GM12878 (cell line): ENCODE measurements around the gene ADAP1. TPM values are rescaled to one million over a fixed set of nuclear protein-coding genes. Genes with fewer than 3 reads are reported as not detected.

Experiments
- ATAC-seq: fragments of 200-7000 bp; cut with Tn5 transposase; 3 replicates; pipeline ENCODE4 v1.9.1; 2020; ENCODE audit warnings: mild to moderate bottlenecking, moderate library complexity
- BruUV-seq: library from RNA; stranded (reverse); fragments of 400-500 nt; replicated peaks from 2 replicates; lab custom pipeline; 2021; lab: Mats Ljungman, UMichigan
- CTCF ChIA-PET: fragments of 300-600 bp; sonication (Branson Sonifier 250); formaldehyde crosslinking; extraction: SDS; loops from one replicate; lab custom pipeline; 2021; ENCODE audit warnings: inconsistent platforms; lab: Yijun Ruan, JAX
- POLR2A ChIA-PET: fragments of 350-600 bp; formaldehyde crosslinking; extraction: SDS; loops from one replicate; lab custom pipeline; 2021; ENCODE audit warnings: inconsistent platforms; lab: Charles Lee
- RAD21 ChIA-PET: fragments of 300-600 bp; sonication (Branson Sonifier 250); formaldehyde crosslinking; loops from one replicate; lab custom pipeline; 2023; ENCODE audit warnings: antibody characterized with exemption; ENCODE audit not compliant: unreplicated experiment; lab: Charles Lee
- SMC1A ChIA-PET: fragments of 300-600 bp; sonication (Branson Sonifier 250); formaldehyde crosslinking; loops from one replicate; lab custom pipeline; 2023; ENCODE audit not compliant: unreplicated experiment, uncharacterized antibody; lab: Charles Lee
- DNase-seq: peaks from one replicate; pipeline ENCODE4 v3.0.0-alpha.2; 2011; ENCODE audit warnings: low read depth, low spot score
- FAIRE-seq: peaks from 3 replicates; lab custom pipeline; 2011; peaks lifted over from hg19 to GRCh38; lab: Jason Lieb, UNC
- H2AFZ ChIP-seq: 2 replicates; pipeline ENCODE4 v1.6.0; 2011; ENCODE audit warnings: low read depth, low read length, control low read depth; ENCODE audit not compliant: control insufficient read depth
- H3K27ac ChIP-seq: 2 replicates; pipeline ENCODE4 v1.5.1; 2011; ENCODE audit warnings: control low read depth; ENCODE audit not compliant: control insufficient read depth, insufficient read depth
- H3K27me3 ChIP-seq, 2 experiments: replicated peaks in 1 of 2; 2 replicates each; pipeline versions ENCODE4 v1.6.0 to v1.6.1; 2011; ENCODE audit warnings: low read length in 1 of 2; ENCODE audit not compliant: control insufficient read depth in 2 of 2, insufficient read depth in 2 of 2
- H3K36me3 ChIP-seq, 2 experiments: 2 replicates each; pipeline ENCODE4 v1.5.1; 2011; ENCODE audit warnings: low read length in 1 of 2; ENCODE audit not compliant: control insufficient read depth in 2 of 2, insufficient read depth in 2 of 2
- H3K4me1 ChIP-seq: 2 replicates; pipeline ENCODE4 v1.6.1; 2011; ENCODE audit warnings: mild to moderate bottlenecking, low read length, moderate library complexity, mixed read lengths; ENCODE audit not compliant: control insufficient read depth, insufficient read depth
- H3K4me2 ChIP-seq: 2 replicates; pipeline ENCODE4 v1.6.0; 2011; ENCODE audit warnings: control low read depth; ENCODE audit not compliant: control insufficient read depth, insufficient read depth
- H3K4me3 ChIP-seq: fragments of 200-600 bp; sonication (generic); 2 replicates; pipeline ENCODE4 v1.5.1; 2016
- H3K79me2 ChIP-seq: 2 replicates; pipeline ENCODE4 v1.6.0; 2011; ENCODE audit warnings: low read length; ENCODE audit not compliant: control insufficient read depth, insufficient read depth
- H3K9ac ChIP-seq: 2 replicates; pipeline ENCODE4 v1.8.0; 2011; ENCODE audit warnings: low read length, control low read depth, mixed read lengths; ENCODE audit not compliant: control insufficient read depth, insufficient read depth
- H3K9me3 ChIP-seq: replicated peaks from 3 replicates; pipeline ENCODE4 v1.5.1; 2011; ENCODE audit warnings: mild to moderate bottlenecking, low read length; ENCODE audit not compliant: control insufficient read depth, insufficient read depth
- H4K20me1 ChIP-seq: 2 replicates; pipeline ENCODE4 v1.6.0; 2011; ENCODE audit not compliant: control insufficient read depth, insufficient read depth
- ATF7 ChIP-seq: fragments of 450-650 bp; IDR thresholded peaks from 2 replicates; pipeline ENCODE4 v1.6.1; 2016; ENCODE audit warnings: low read depth, mild to moderate bottlenecking
- BACH1 ChIP-seq: fragments of 450-650 bp; IDR thresholded peaks from 2 replicates; pipeline ENCODE4 v1.6.1; 2017; ENCODE audit warnings: mild to moderate bottlenecking, borderline replicate concordance
- BHLHE40 ChIP-seq, 2 experiments: fragments of 450-650 bp in 1 of 2; IDR thresholded peaks; 2 replicates each; pipeline ENCODE4 v1.6.1; 2011 to 2017; ENCODE audit warnings: low read depth in 2 of 2, borderline replicate concordance in 1 of 2, improper control_type of control experiment in 1 of 2, low read length in 1 of 2, mild to moderate bottlenecking in 1 of 2
- BRCA1 ChIP-seq: IDR thresholded peaks from 2 replicates; pipeline ENCODE4 v1.6.1; 2011; ENCODE audit warnings: low read depth, low read length, improper control_type of control experiment
- DPF2 ChIP-seq: fragments of 450-650 bp; IDR thresholded peaks from 2 replicates; pipeline ENCODE4 v1.6.1; 2017; ENCODE audit warnings: mild to moderate bottlenecking
- EGR1 ChIP-seq, 2 experiments: IDR thresholded peaks; 1 replicate in 1 of 2; 2 replicates in 1 of 2; pipeline ENCODE4 v1.6.1; 2011 to 2012; ENCODE audit warnings: low read depth in 2 of 2, low read length in 2 of 2, borderline replicate concordance in 1 of 2, mild to moderate bottlenecking in 1 of 2, moderate library complexity in 1 of 2
- GATAD2B ChIP-seq: fragments of 450-650 bp; conservative IDR thresholded peaks from 2 replicates; pipeline ENCODE4 v1.6.1; 2017; ENCODE audit warnings: low read depth, mild to moderate bottlenecking, moderate library complexity
- IKZF1 ChIP-seq: fragments of 450-650 bp; conservative IDR thresholded peaks from 2 replicates; pipeline ENCODE4 v1.6.1; 2017; ENCODE audit warnings: antibody characterized with exemption, mild to moderate bottlenecking
- RB1 ChIP-seq: fragments of 450-650 bp; formaldehyde crosslinking; IDR thresholded peaks from 2 replicates; pipeline ENCODE4 v1.6.1; 2017; ENCODE audit warnings: mild to moderate bottlenecking, borderline replicate concordance
- SPI1 ChIP-seq: IDR thresholded peaks from 2 replicates; pipeline ENCODE4 v1.6.1; 2011; ENCODE audit warnings: low read depth, mild to moderate bottlenecking, low read length, moderate library complexity, borderline replicate concordance; ENCODE audit not compliant: insufficient read depth
- WGBS: methylation state at CpG from one replicate; pipeline ENCODE4 v1.1.6; 2016; ENCODE audit warnings: low lambda C conversion rate; ENCODE audit not compliant: insufficient replicate concordance, insufficient coverage; ENCODE audit errors: missing lambda C conversion rate; 5-methylcytosine and 5-hydroxymethylcytosine counted together
- in situ Hi-C: fragments of 300-500 bp; cut with MboI; formaldehyde crosslinking; loops from 9 replicates; pipeline ENCODE4 v1.14.3; 2018; ENCODE audit warnings: mixed read lengths
- intact Hi-C: fragments of 100-400 bp; cut with micrococcal nuclease; formaldehyde crosslinking; loops from one replicate; pipeline ENCODE4 v1.14.2; 2022; ENCODE audit not compliant: unreplicated experiment
- polyA plus RNA-seq, 11 experiments: library from polyadenylated mRNA; depleted of rRNA in 4 of 11; unstranded in 6 of 11; stranded (reverse) in 5 of 11; fragments of >200 nt; fragmentation: Nextera tagmentation in 4 of 11; fragmentation: Illumina TruSeq in 1 of 11; extraction: Ambion mirVana in 4 of 11; extraction: Trizol in 1 of 11; gene quantifications; 1 replicate in 1 of 11; 2 replicates in 10 of 11; pipeline versions ENCODE4 v1.2.1 to v1.2.3, GENCODE V29; 2011 to 2016; ENCODE audit warnings: inconsistent platforms in 2 of 11, missing spikeins in 2 of 11, low read depth in 1 of 11
- total RNA-seq, 4 experiments: library from RNA; depleted of rRNA in 3 of 4; stranded (reverse); fragments of >200 nt in 3 of 4; fragmentation: Illumina TruSeq in 1 of 4; extraction: Trizol in 1 of 4; gene quantifications; 2 replicates each; pipeline versions ENCODE4 v1.2.1 to v1.2.3, GENCODE V29; 2013 to 2021

The ADAP1 gene
- total and polyA plus RNA-seq, 10 of the 15 experiments (the other 5 are each of a cell fraction or from before 2014, with no cell fraction given): 0.22 to 44.2 (median 22.0) TPM; not detected in 1

DNA sequence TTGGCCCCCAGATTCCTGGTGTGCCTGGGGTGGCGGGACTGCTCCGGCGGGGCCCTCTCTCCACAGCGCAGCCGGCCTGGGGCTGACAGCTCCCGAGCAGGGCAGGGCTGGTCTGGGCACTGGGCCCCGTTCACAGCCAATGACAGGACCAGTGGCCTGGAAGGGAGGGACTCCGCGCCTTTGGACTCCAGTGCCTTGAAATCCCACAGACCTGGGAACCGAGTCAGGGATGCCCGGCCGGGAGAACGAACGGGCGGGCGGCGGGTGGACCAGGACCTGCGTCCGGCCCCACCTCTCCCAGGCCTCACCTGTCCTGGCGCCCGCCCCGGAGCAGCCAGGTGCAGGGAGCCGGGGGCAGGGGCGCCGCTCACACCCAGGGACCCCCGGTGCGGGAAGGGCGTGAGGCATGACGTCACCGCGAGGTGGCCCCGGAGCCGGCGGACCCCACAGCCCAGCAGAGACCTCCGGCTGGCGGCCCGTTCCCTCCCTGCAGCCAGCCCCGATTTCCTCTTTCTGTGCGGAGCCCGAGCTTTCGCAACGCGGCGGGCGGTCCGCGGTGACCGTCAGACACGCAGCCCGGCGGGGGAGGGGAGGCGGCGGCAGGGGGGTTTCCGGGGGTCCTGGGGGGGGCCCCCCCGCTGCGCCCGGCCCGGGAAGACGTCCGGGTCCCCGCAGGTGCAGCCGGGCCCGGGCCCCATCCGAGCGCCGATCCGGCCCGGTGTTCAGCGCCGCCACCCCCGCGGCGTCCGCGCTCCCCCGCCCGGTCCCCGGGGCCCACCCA, 743 bp downstream of the ADAP1 start:
- ChIA-PET POLR2A (interaction anchor here (1.3 to 3.1 kb wide), 3 partner anchors 24 to 43 kb away, joined by 4 to 13 read pairs (median 6); no protein-coding TSS in a partner anchor), RAD21 (interaction anchor here (0.6 to 5.1 kb wide), 8 partner anchors 12 to 132 kb away, joined by 3 to 35 read pairs (median 12); no protein-coding TSS in a partner anchor)
- H3K4me1 ChIP-seq: peaks cover 32% of the 10 kb centered on the region

More for the DNA sequence above, 743 bp downstream of the ADAP1 start:
- ATAC-seq: peak; percentile 21
- Histone ChIP-seq H3K27me3 (no peaks in the 10 kb centered on the region), H3K36me3 (no peaks in the 10 kb centered on the region; a peak in 2 of 4 replicates), H3K27ac (peak overlapping the region; percentile 69), H3K4me3 (peak overlapping the region; percentile 84), H3K9me3 (no peaks in the 10 kb centered on the region), H3K4me2 (peak overlapping the region; percentile 84), H3K9ac (peak overlapping the region; percentile 81), H4K20me1 (no peaks in the 10 kb centered on the region), H2AFZ (no peak overlapping the region; the same call in 1 of the 2 replicates), H3K79me2 (peaks cover 38% of the 10 kb centered on the region)
- WGBS: 19% methylated on average over 71 of the region's 78 CpGs
- TF ChIP-seq ATF7 (peak; percentile 63; the same call in 1 of the 2 replicates), BRCA1 (no peak), IKZF1 (peak; percentile 53), BACH1 (peak; percentile 48; the same call in 1 of the 2 replicates), DPF2 (peak; percentile 75), SPI1 (peak; percentile 36; the same call in 1 of the 2 replicates), BHLHE40 (IDR thresholded peaks at IDR 0.05; ENCODE audit: borderline replicate concordance in 1 of 2, low read depth in 2 of 2, low read length in 1 of 2) (0 out of 4 replicates have a peak, but pooled peaks of 1 of the 2 experiments have one; percentile 22), GATAD2B (peak; percentile 89), RB1 (0 out of 2 replicates have a peak, but pooled peaks have one; percentile 17), EGR1 (IDR thresholded peaks at IDR 0.05; ENCODE audit: borderline replicate concordance in 1 of 2, low read depth in 2 of 2, low read length in 2 of 2) (no peak)
- CTCF ChIA-PET: interaction anchor here (0.8 to 4.8 kb wide), 8 partner anchors 19 to 223 kb away, joined by 3 to 31 read pairs (median 4); partner anchors contain the start of gene COX19
- TSS peak; percentile 49 for BruUV-seq
- intact Hi-C loops: loop anchor here (2.0 to 10.0 kb wide), 3 partner anchors 45 to 351 kb away; no protein-coding TSS in a partner anchor
- in situ Hi-C loops: no loop called here
- no peak for FAIRE-seq
- DNase-seq: no peak
- SMC1A ChIA-PET: interaction anchor here (0.6 to 5.1 kb wide), 6 partner anchors 20 to 45 kb away, joined by 3 to 31 read pairs (median 8); no protein-coding TSS in a partner anchor
